HEK293 (cell line): ENCODE results near the gene MKLN1.

ENCODE experiments used
- CTCF ChIA-PET: fragments of 350-600 bp; formaldehyde crosslinking; extraction: SDS; loops from one replicate; lab custom pipeline; 2021; ENCODE audit warnings: antibody characterized with exemption; lab: Yijun Ruan, JAX
- POLR2A ChIA-PET: fragments of 300-600 bp; formaldehyde crosslinking; extraction: SDS; loops from one replicate; lab custom pipeline; 2020; ENCODE audit warnings: antibody characterized with exemption, inconsistent platforms; lab: Yijun Ruan, JAX
- H3K27ac ChIP-seq: fragments of 200-500 bp; sonication (Bioruptor generic); 2 replicates; pipeline ENCODE4 v1.5.1; 2014; ENCODE audit warnings: low read depth, low read length, control low read depth, inconsistent platforms; ENCODE audit errors: extremely low read depth
- H3K36me3 ChIP-seq, 2 experiments: fragments of 200-500 bp in 1 of 2; sonication (Bioruptor generic) in 1 of 2; 1 replicate in 1 of 2; 2 replicates in 1 of 2; pipeline ENCODE4 v1.5.1; 2014 to 2017; ENCODE audit warnings: inconsistent platforms in 2 of 2, low read length in 2 of 2; ENCODE audit not compliant: control insufficient read depth in 2 of 2, insufficient read depth in 1 of 2
- H3K4me1 ChIP-seq: fragments of 200-500 bp; sonication (Bioruptor generic); 2 replicates; pipeline ENCODE4 v1.5.1; 2014; ENCODE audit warnings: mild to moderate bottlenecking, low read length, inconsistent platforms; ENCODE audit not compliant: control insufficient read depth, insufficient read depth
- H3K4me3 ChIP-seq: 2 replicates; pipeline ENCODE4 v1.5.1; 2011; ENCODE audit warnings: low read depth, mild to moderate bottlenecking, control low read depth, low read length, moderate library complexity
- H3K9me3 ChIP-seq: fragments of 200-500 bp; sonication (Bioruptor generic); 2 replicates; pipeline ENCODE4 v1.5.1; 2014; ENCODE audit warnings: low read depth, low read length, inconsistent platforms; ENCODE audit not compliant: control insufficient read depth, insufficient read depth
- AEBP2 ChIP-seq: fragments of 450-650 bp; formaldehyde crosslinking; IDR thresholded peaks from 2 replicates; pipeline ENCODE4 v1.5.1; 2016; ENCODE audit warnings: missing biosample characterization, missing genetic modification characterization, borderline replicate concordance
- HIC1 ChIP-seq: fragments of 450-650 bp; formaldehyde crosslinking; IDR thresholded peaks from 2 replicates; pipeline ENCODE4 v1.5.1; 2016; ENCODE audit warnings: missing biosample characterization, missing genetic modification characterization
- KLF16 ChIP-seq: fragments of 450-650 bp; formaldehyde crosslinking; IDR thresholded peaks from 2 replicates; pipeline ENCODE4 v1.5.1; 2017; ENCODE audit warnings: missing biosample characterization, missing genetic modification characterization
- PRDM2 ChIP-seq: fragments of 450-650 bp; formaldehyde crosslinking; IDR thresholded peaks from 2 replicates; pipeline ENCODE4 v1.5.1; 2016; ENCODE audit warnings: missing biosample characterization, missing genetic modification characterization, borderline replicate concordance
- ZBTB26 ChIP-seq: fragments of 450-650 bp; formaldehyde crosslinking; optimal IDR thresholded peaks from 2 replicates; pipeline ENCODE3; 2016; ENCODE audit warnings: missing biosample characterization, mild to moderate bottlenecking, missing genetic modification characterization
- ZBTB7A ChIP-seq: fragments of 450-650 bp; formaldehyde crosslinking; IDR thresholded peaks from 2 replicates; pipeline ENCODE4 v1.5.1; 2016; ENCODE audit warnings: low read depth, missing biosample characterization, missing genetic modification characterization
- ZFP3 ChIP-seq: fragments of 450-650 bp; formaldehyde crosslinking; IDR thresholded peaks from 2 replicates; pipeline ENCODE4 v1.5.1; 2016; ENCODE audit warnings: low read depth, missing biosample characterization, missing genetic modification characterization
- ZNF140 ChIP-seq: fragments of 450-650 bp; formaldehyde crosslinking; IDR thresholded peaks from 2 replicates; pipeline ENCODE4 v1.5.1; 2016; ENCODE audit warnings: missing biosample characterization, missing genetic modification characterization
- ZNF16 ChIP-seq: fragments of 450-650 bp; formaldehyde crosslinking; IDR thresholded peaks from 2 replicates; pipeline ENCODE4 v1.5.1; 2016; ENCODE audit warnings: low read depth, missing biosample characterization, missing genetic modification characterization
- ZNF18 ChIP-seq: fragments of 450-650 bp; formaldehyde crosslinking; IDR thresholded peaks from 2 replicates; pipeline ENCODE4 v1.5.1; 2016; ENCODE audit warnings: missing biosample characterization, missing genetic modification characterization
- ZNF239 ChIP-seq: fragments of 450-650 bp; formaldehyde crosslinking; IDR thresholded peaks from 2 replicates; pipeline ENCODE4 v1.5.1; 2016; ENCODE audit warnings: missing biosample characterization, missing genetic modification characterization
- ZNF324 ChIP-seq: fragments of 450-650 bp; formaldehyde crosslinking; IDR thresholded peaks from 2 replicates; pipeline ENCODE4 v1.5.1; 2016; ENCODE audit warnings: missing biosample characterization, missing genetic modification characterization
- ZNF416 ChIP-seq: fragments of 450-650 bp; formaldehyde crosslinking; IDR thresholded peaks from 2 replicates; pipeline ENCODE4 v1.5.1; 2016; ENCODE audit warnings: missing biosample characterization, missing genetic modification characterization
- ZNF544 ChIP-seq: fragments of 450-650 bp; formaldehyde crosslinking; IDR thresholded peaks from 2 replicates; pipeline ENCODE4 v1.5.0; 2017; ENCODE audit warnings: missing biosample characterization, missing genetic modification characterization
- ZNF639 ChIP-seq: fragments of 450-650 bp; formaldehyde crosslinking; IDR thresholded peaks from 2 replicates; pipeline ENCODE4 v1.5.1; 2016; ENCODE audit warnings: missing biosample characterization, missing genetic modification characterization
- ZNF664 ChIP-seq: fragments of 450-650 bp; formaldehyde crosslinking; IDR thresholded peaks from 2 replicates; pipeline ENCODE4 v1.5.1; 2016; ENCODE audit warnings: missing biosample characterization, missing genetic modification characterization
- ZNF677 ChIP-seq: fragments of 450-650 bp; IDR thresholded peaks from 2 replicates; pipeline ENCODE4 v1.5.0; 2018; ENCODE audit warnings: missing biosample characterization, mild to moderate bottlenecking, missing genetic modification characterization, moderate library complexity
- ZNF704 ChIP-seq: fragments of 450-650 bp; formaldehyde crosslinking; IDR thresholded peaks from 2 replicates; pipeline ENCODE4 v1.5.1; 2016; ENCODE audit warnings: missing biosample characterization, missing genetic modification characterization
- ZNF747 ChIP-seq: fragments of 450-650 bp; formaldehyde crosslinking; IDR thresholded peaks from 2 replicates; pipeline ENCODE4 v1.5.1; 2016; ENCODE audit warnings: missing biosample characterization, missing genetic modification characterization

The MKLN1 gene

GRCh38 chr7:131476740-131477139 is 149.1 kb downstream of the MKLN1 start:
- H3K4me3 ChIP-seq, result no peak overlapping the region
- ChIA-PET POLR2A (no interaction called here), CTCF (no interaction called here)
- no peaks in the 10 kb centered on the region for H3K9me3 ChIP-seq
- H3K36me3 ChIP-seq, result peaks cover 0 to 9% of the 10 kb centered on the region in 2 experiments; a peak in 2 of 3 replicates
- no peaks in the 10 kb centered on the region for H3K4me1 ChIP-seq
- no peak overlapping the region for H3K27ac ChIP-seq
- TF ChIP-seq ZNF18 (no peak), ZNF664 (tag by site-specific recombination) (no peak), ZNF747 (tag by site-specific recombination) (no peak), ZNF416 (no peak), ZNF16 (tag by site-specific recombination) (no peak), ZNF324 (tag by site-specific recombination) (no peak), HIC1 (tag by site-specific recombination) (no peak), KLF16 (no peak), ZNF239 (tag by site-specific recombination) (no peak), ZNF677 (tag by site-specific recombination) (no peak), ZNF704 (tag by site-specific recombination) (no peak), AEBP2 (tag by site-specific recombination) (no peak), ZNF544 (tag by site-specific recombination) (no peak), ZBTB7A (tag by site-specific recombination) (no peak)

GRCh38 chr7:131480384-131481315 is 153.0 kb downstream of the MKLN1 start:
- H3K4me1 ChIP-seq, result no peaks in the 10 kb centered on the region
- ChIA-PET CTCF (no interaction called here), POLR2A (no interaction called here)
- H3K36me3 ChIP-seq, result peaks cover 0 to 7% of the 10 kb centered on the region in 2 experiments; a peak in 2 of 3 replicates
- no peaks in the 10 kb centered on the region for H3K9me3 ChIP-seq
- H3K27ac ChIP-seq, result no peak overlapping the region
- H3K4me3 ChIP-seq, result no peak overlapping the region
- TF ChIP-seq PRDM2 (tag by site-specific recombination) (no peak), ZNF140 (tag by site-specific recombination) (no peak), ZNF639 (tag by site-specific recombination) (no peak), ZBTB26 (no peak), ZFP3 (tag by site-specific recombination) (no peak)
